GM12878 (cell line): ENCODE data around the gene TOP1. TPM values are rescaled to one million over a fixed set of nuclear protein-coding genes. Genes with fewer than 3 reads are reported as not detected.

Experiments used
- ATAC-seq: fragments of 200-7000 bp; cut with Tn5 transposase; 3 replicates; pipeline ENCODE4 v1.9.1; 2020; ENCODE audit warnings: mild to moderate bottlenecking, moderate library complexity
- BruUV-seq: library from RNA; stranded (reverse); fragments of 400-500 nt; replicated peaks from 2 replicates; lab custom pipeline; 2021; lab: Mats Ljungman, UMichigan
- CTCF ChIA-PET: fragments of 300-600 bp; sonication (Branson Sonifier 250); formaldehyde crosslinking; extraction: SDS; loops from one replicate; lab custom pipeline; 2021; ENCODE audit warnings: inconsistent platforms; lab: Yijun Ruan, JAX
- POLR2A ChIA-PET: fragments of 350-600 bp; formaldehyde crosslinking; extraction: SDS; loops from one replicate; lab custom pipeline; 2021; ENCODE audit warnings: inconsistent platforms; lab: Charles Lee
- RAD21 ChIA-PET: fragments of 300-600 bp; sonication (Branson Sonifier 250); formaldehyde crosslinking; loops from one replicate; lab custom pipeline; 2023; ENCODE audit warnings: antibody characterized with exemption; ENCODE audit not compliant: unreplicated experiment; lab: Charles Lee
- SMC1A ChIA-PET: fragments of 300-600 bp; sonication (Branson Sonifier 250); formaldehyde crosslinking; loops from one replicate; lab custom pipeline; 2023; ENCODE audit not compliant: unreplicated experiment, uncharacterized antibody; lab: Charles Lee
- DNase-seq: peaks from one replicate; pipeline ENCODE4 v3.0.0-alpha.2; 2011; ENCODE audit warnings: low read depth, low spot score
- FAIRE-seq: peaks from 3 replicates; lab custom pipeline; 2011; peaks lifted over from hg19 to GRCh38; lab: Jason Lieb, UNC
- H2AFZ ChIP-seq: 2 replicates; pipeline ENCODE4 v1.6.0; 2011; ENCODE audit warnings: low read depth, low read length, control low read depth; ENCODE audit not compliant: control insufficient read depth
- H3K27ac ChIP-seq: 2 replicates; pipeline ENCODE4 v1.5.1; 2011; ENCODE audit warnings: control low read depth; ENCODE audit not compliant: control insufficient read depth, insufficient read depth
- H3K27me3 ChIP-seq, 2 experiments: replicated peaks in 1 of 2; 2 replicates each; pipeline versions ENCODE4 v1.6.0 to v1.6.1; 2011; ENCODE audit warnings: low read length in 1 of 2; ENCODE audit not compliant: control insufficient read depth in 2 of 2, insufficient read depth in 2 of 2
- H3K36me3 ChIP-seq, 2 experiments: 2 replicates each; pipeline ENCODE4 v1.5.1; 2011; ENCODE audit warnings: low read length in 1 of 2; ENCODE audit not compliant: control insufficient read depth in 2 of 2, insufficient read depth in 2 of 2
- H3K4me1 ChIP-seq: 2 replicates; pipeline ENCODE4 v1.6.1; 2011; ENCODE audit warnings: mild to moderate bottlenecking, low read length, moderate library complexity, mixed read lengths; ENCODE audit not compliant: control insufficient read depth, insufficient read depth
- H3K4me2 ChIP-seq: 2 replicates; pipeline ENCODE4 v1.6.0; 2011; ENCODE audit warnings: control low read depth; ENCODE audit not compliant: control insufficient read depth, insufficient read depth
- H3K4me3 ChIP-seq: fragments of 200-600 bp; sonication (generic); 2 replicates; pipeline ENCODE4 v1.5.1; 2016
- H3K79me2 ChIP-seq: 2 replicates; pipeline ENCODE4 v1.6.0; 2011; ENCODE audit warnings: low read length; ENCODE audit not compliant: control insufficient read depth, insufficient read depth
- H3K9ac ChIP-seq: 2 replicates; pipeline ENCODE4 v1.8.0; 2011; ENCODE audit warnings: low read length, control low read depth, mixed read lengths; ENCODE audit not compliant: control insufficient read depth, insufficient read depth
- H3K9me3 ChIP-seq: replicated peaks from 3 replicates; pipeline ENCODE4 v1.5.1; 2011; ENCODE audit warnings: mild to moderate bottlenecking, low read length; ENCODE audit not compliant: control insufficient read depth, insufficient read depth
- H4K20me1 ChIP-seq: 2 replicates; pipeline ENCODE4 v1.6.0; 2011; ENCODE audit not compliant: control insufficient read depth, insufficient read depth
- ATF3 ChIP-seq: IDR thresholded peaks from 2 replicates; pipeline ENCODE4 v1.6.1; 2011; ENCODE audit warnings: low read depth, mild to moderate bottlenecking, low read length, moderate library complexity, borderline replicate concordance; ENCODE audit errors: extremely low read depth
- EGR1 ChIP-seq, 2 experiments: IDR thresholded peaks; 1 replicate in 1 of 2; 2 replicates in 1 of 2; pipeline ENCODE4 v1.6.1; 2011 to 2012; ENCODE audit warnings: low read depth in 2 of 2, low read length in 2 of 2, borderline replicate concordance in 1 of 2, mild to moderate bottlenecking in 1 of 2, moderate library complexity in 1 of 2
- EP300 ChIP-seq, 2 experiments: fragments of 150-350 bp in 1 of 2; IDR thresholded peaks; 2 replicates each; pipeline ENCODE4 v1.6.1; 2011 to 2012; ENCODE audit warnings: low read depth in 2 of 2, low read length in 2 of 2, borderline replicate concordance in 1 of 2, improper control_type of control experiment in 1 of 2, inconsistent platforms in 1 of 2; ENCODE audit not compliant: control insufficient read depth in 1 of 2
- HCFC1 ChIP-seq: fragments of 150-350 bp; IDR thresholded peaks from 2 replicates; pipeline ENCODE4 v1.6.1; 2014; ENCODE audit warnings: low read length
- KAT2A ChIP-seq: conservative IDR thresholded peaks from 2 replicates; pipeline ENCODE4 v1.6.1; 2011; ENCODE audit warnings: low read depth, low read length; ENCODE audit not compliant: control insufficient read depth
- MAX ChIP-seq: IDR thresholded peaks from 2 replicates; pipeline ENCODE4 v1.6.1; 2012; ENCODE audit warnings: low read depth, low read length, improper control_type of control experiment
- MTA3 ChIP-seq: IDR thresholded peaks from 2 replicates; pipeline ENCODE4 v1.6.1; 2012; ENCODE audit warnings: low read length, inconsistent platforms, borderline replicate concordance
- MXI1 ChIP-seq: fragments of 150-350 bp; IDR thresholded peaks from 2 replicates; pipeline ENCODE4 v1.6.1; 2011; ENCODE audit warnings: low read depth, mild to moderate bottlenecking, inconsistent platforms, low read length, improper control_type of control experiment
- NFIC ChIP-seq: IDR thresholded peaks from 2 replicates; pipeline ENCODE4 v1.6.1; 2012; ENCODE audit warnings: low read depth, mild to moderate bottlenecking, inconsistent platforms, low read length, moderate library complexity
- PAX5 ChIP-seq: IDR thresholded peaks from 2 replicates; pipeline ENCODE4 v1.6.1; 2011; ENCODE audit warnings: low read depth, low read length, borderline replicate concordance
- RELA ChIP-seq: fragments of 450-650 bp; IDR thresholded peaks from 2 replicates; pipeline ENCODE4 v1.8.0; 2014; ENCODE audit warnings: borderline replicate concordance; ENCODE audit not compliant: partially characterized antibody
- RUNX3 ChIP-seq: IDR thresholded peaks from 2 replicates; pipeline ENCODE4 v1.6.1; 2012; ENCODE audit warnings: low read length, inconsistent platforms
- SMARCA5 ChIP-seq: fragments of 450-650 bp; IDR thresholded peaks from 2 replicates; pipeline ENCODE4 v1.6.1; 2017; ENCODE audit warnings: mild to moderate bottlenecking
- SUZ12 ChIP-seq: fragments of 200-600 bp; sonication (generic); IDR thresholded peaks from one replicate; pipeline ENCODE4 v1.6.1; 2018; ENCODE audit warnings: antibody characterized with exemption, mild to moderate bottlenecking; ENCODE audit not compliant: unreplicated experiment
- ZNF207 ChIP-seq: fragments of 450-650 bp; IDR thresholded peaks from 2 replicates; pipeline ENCODE4 v1.6.1; 2014; ENCODE audit warnings: antibody characterized with exemption, mild to moderate bottlenecking, borderline replicate concordance
- ZNF592 ChIP-seq: fragments of 450-650 bp; IDR thresholded peaks from 2 replicates; pipeline ENCODE4 v1.6.1; 2017; ENCODE audit warnings: mild to moderate bottlenecking, moderate library complexity
- WGBS: methylation state at CpG from one replicate; pipeline ENCODE4 v1.1.6; 2016; ENCODE audit warnings: low lambda C conversion rate; ENCODE audit not compliant: insufficient replicate concordance, insufficient coverage; ENCODE audit errors: missing lambda C conversion rate; 5-methylcytosine and 5-hydroxymethylcytosine counted together
- in situ Hi-C: fragments of 300-500 bp; cut with MboI; formaldehyde crosslinking; loops from 9 replicates; pipeline ENCODE4 v1.14.3; 2018; ENCODE audit warnings: mixed read lengths
- intact Hi-C: fragments of 100-400 bp; cut with micrococcal nuclease; formaldehyde crosslinking; loops from one replicate; pipeline ENCODE4 v1.14.2; 2022; ENCODE audit not compliant: unreplicated experiment
- polyA plus RNA-seq, 11 experiments: library from polyadenylated mRNA; depleted of rRNA in 4 of 11; unstranded in 6 of 11; stranded (reverse) in 5 of 11; fragments of >200 nt; fragmentation: Nextera tagmentation in 4 of 11; fragmentation: Illumina TruSeq in 1 of 11; extraction: Ambion mirVana in 4 of 11; extraction: Trizol in 1 of 11; gene quantifications; 1 replicate in 1 of 11; 2 replicates in 10 of 11; pipeline versions ENCODE4 v1.2.1 to v1.2.3, GENCODE V29; 2011 to 2016; ENCODE audit warnings: inconsistent platforms in 2 of 11, missing spikeins in 2 of 11, low read depth in 1 of 11
- total RNA-seq, 4 experiments: library from RNA; depleted of rRNA in 3 of 4; stranded (reverse); fragments of >200 nt in 3 of 4; fragmentation: Illumina TruSeq in 1 of 4; extraction: Trizol in 1 of 4; gene quantifications; 2 replicates each; pipeline versions ENCODE4 v1.2.1 to v1.2.3, GENCODE V29; 2013 to 2021

TOP1 gene
- total and polyA plus RNA-seq, 10 of the 15 experiments (the other 5 are each of a cell fraction or from before 2014, with no cell fraction given), result 21.5 to 128 (median 47.3) TPM

GRCh38 chr20:41111578-41111951, 82.9 kb downstream of the TOP1 start:
- ATAC-seq, result peak; percentile 85
- CTCF ChIA-PET, result interaction anchor here (1.0 to 2.8 kb wide), 10 partner anchors 10 to 149 kb away, joined by 3 to 13 read pairs (median 6); no protein-coding TSS in a partner anchor
- H4K20me1 ChIP-seq, result no peaks in the 10 kb centered on the region; the same call in 1 of the 2 replicates
- POLR2A ChIA-PET, result interaction anchor here (1.2 kb wide), 1 partner anchor 23 kb away, joined by 3 read pairs; no protein-coding TSS in a partner anchor
- no peak overlapping the region for H3K9ac ChIP-seq
- SMC1A ChIA-PET, result interaction anchor here (1.0 to 1.9 kb wide), 8 partner anchors 8 to 228 kb away, joined by 3 to 13 read pairs (median 5); no protein-coding TSS in a partner anchor
- H3K79me2 ChIP-seq, result no peaks in the 10 kb centered on the region
- BruUV-seq, result no TSS peak
- no peak for DNase-seq
- no peak for FAIRE-seq
- intact Hi-C loops, result no loop called here
- peaks cover 21 to 46% of the 10 kb centered on the region in 2 experiments for H3K36me3 ChIP-seq
- no peaks in the 10 kb centered on the region for H3K9me3 ChIP-seq
- 40% methylated on average over 5 of the region's 5 CpGs for WGBS
- H2AFZ ChIP-seq, result no peak overlapping the region
- in situ Hi-C loops, result no loop called here
- H3K4me1 ChIP-seq, result peaks cover 5% of the 10 kb centered on the region; the same call in 1 of the 2 replicates
- H3K27me3 ChIP-seq, result no peaks in the 10 kb centered on the region
- no peak overlapping the region for H3K27ac ChIP-seq
- H3K4me3 ChIP-seq, result no peak overlapping the region
- no peak overlapping the region for H3K4me2 ChIP-seq
- RAD21 ChIA-PET, result interaction anchor here (1.0 to 2.6 kb wide), 5 partner anchors 17 to 142 kb away, joined by 3 to 11 read pairs (median 4); no protein-coding TSS in a partner anchor
- TF ChIP-seq RELA (no peak), EGR1 (IDR thresholded peaks at IDR 0.05; ENCODE audit: borderline replicate concordance in 1 of 2, low read depth in 2 of 2, low read length in 2 of 2) (no peak), HCFC1 (no peak), KAT2A (no peak), PAX5 (peak; percentile 89), ZNF207 (no peak), NFIC (no peak), SUZ12 (no peak), MAX (no peak), EP300 (IDR thresholded peaks at IDR 0.05; ENCODE audit: borderline replicate concordance in 1 of 2, control insufficient read depth in 1 of 2, low read depth in 2 of 2, low read length in 2 of 2) (0 out of 4 replicates have a peak, but pooled peaks of 1 of the 2 experiments have one; percentile 32), ZNF592 (no peak), RUNX3 (peak; percentile 46; the same call in 1 of the 2 replicates), SMARCA5 (no peak), ATF3 (no peak), MTA3 (no peak), MXI1 (no peak)
